HEK293 (cell line): ENCODE results near the gene LEUTX.

Experiments used
- CTCF ChIA-PET: fragments of 350-600 bp; formaldehyde crosslinking; extraction: SDS; loops from one replicate; lab custom pipeline; 2021; ENCODE audit warnings: antibody characterized with exemption; lab: Yijun Ruan, JAX
- POLR2A ChIA-PET: fragments of 300-600 bp; formaldehyde crosslinking; extraction: SDS; loops from one replicate; lab custom pipeline; 2020; ENCODE audit warnings: antibody characterized with exemption, inconsistent platforms; lab: Yijun Ruan, JAX
- H3K27ac ChIP-seq: fragments of 200-500 bp; sonication (Bioruptor generic); 2 replicates; pipeline ENCODE4 v1.5.1; 2014; ENCODE audit warnings: low read depth, low read length, control low read depth, inconsistent platforms; ENCODE audit errors: extremely low read depth
- H3K36me3 ChIP-seq, 2 experiments: fragments of 200-500 bp in 1 of 2; sonication (Bioruptor generic) in 1 of 2; 1 replicate in 1 of 2; 2 replicates in 1 of 2; pipeline ENCODE4 v1.5.1; 2014 to 2017; ENCODE audit warnings: inconsistent platforms in 2 of 2, low read length in 2 of 2; ENCODE audit not compliant: control insufficient read depth in 2 of 2, insufficient read depth in 1 of 2
- H3K4me1 ChIP-seq: fragments of 200-500 bp; sonication (Bioruptor generic); 2 replicates; pipeline ENCODE4 v1.5.1; 2014; ENCODE audit warnings: mild to moderate bottlenecking, low read length, inconsistent platforms; ENCODE audit not compliant: control insufficient read depth, insufficient read depth
- H3K4me3 ChIP-seq: 2 replicates; pipeline ENCODE4 v1.5.1; 2011; ENCODE audit warnings: low read depth, mild to moderate bottlenecking, control low read depth, low read length, moderate library complexity
- H3K9me3 ChIP-seq: fragments of 200-500 bp; sonication (Bioruptor generic); 2 replicates; pipeline ENCODE4 v1.5.1; 2014; ENCODE audit warnings: low read depth, low read length, inconsistent platforms; ENCODE audit not compliant: control insufficient read depth, insufficient read depth
- FEZF1 ChIP-seq: fragments of 450-650 bp; formaldehyde crosslinking; IDR thresholded peaks from 2 replicates; pipeline ENCODE4 v1.5.1; 2016; ENCODE audit warnings: missing biosample characterization, missing genetic modification characterization
- GLIS2 ChIP-seq: fragments of 450-650 bp; formaldehyde crosslinking; IDR thresholded peaks from 2 replicates; pipeline ENCODE4 v1.5.1; 2016; ENCODE audit warnings: missing biosample characterization, missing genetic modification characterization
- KLF1 ChIP-seq: fragments of 450-650 bp; formaldehyde crosslinking; IDR thresholded peaks from 2 replicates; pipeline ENCODE4 v1.5.1; 2016; ENCODE audit warnings: missing biosample characterization, missing genetic modification characterization
- KLF7 ChIP-seq: fragments of 450-650 bp; formaldehyde crosslinking; IDR thresholded peaks from 2 replicates; pipeline ENCODE4 v1.5.1; 2016; ENCODE audit warnings: missing biosample characterization, missing genetic modification characterization, borderline replicate concordance
- MYNN ChIP-seq: fragments of 450-650 bp; formaldehyde crosslinking; IDR thresholded peaks from 2 replicates; pipeline ENCODE4 v1.5.1; 2016; ENCODE audit warnings: missing biosample characterization, missing genetic modification characterization, borderline replicate concordance
- MZF1 ChIP-seq: fragments of 450-650 bp; formaldehyde crosslinking; IDR thresholded peaks from 2 replicates; pipeline ENCODE4 v1.5.1; 2017; ENCODE audit warnings: missing biosample characterization, missing genetic modification characterization, borderline replicate concordance
- PATZ1 ChIP-seq: fragments of 450-650 bp; formaldehyde crosslinking; IDR thresholded peaks from 2 replicates; pipeline ENCODE4 v1.5.1; 2016; ENCODE audit warnings: missing biosample characterization, missing genetic modification characterization
- PRDM10 ChIP-seq: fragments of 450-650 bp; formaldehyde crosslinking; IDR thresholded peaks from 2 replicates; pipeline ENCODE4 v1.5.1; 2016; ENCODE audit warnings: missing biosample characterization, missing genetic modification characterization
- SP2 ChIP-seq: fragments of 450-650 bp; formaldehyde crosslinking; IDR thresholded peaks from 2 replicates; pipeline ENCODE4 v1.5.1; 2016; ENCODE audit warnings: missing biosample characterization, missing genetic modification characterization
- ZBTB10 ChIP-seq: fragments of 450-650 bp; formaldehyde crosslinking; IDR thresholded peaks from 2 replicates; pipeline ENCODE4 v1.5.1; 2016; ENCODE audit warnings: missing biosample characterization, missing genetic modification characterization
- ZBTB8A ChIP-seq: fragments of 450-650 bp; formaldehyde crosslinking; IDR thresholded peaks from 2 replicates; pipeline ENCODE4 v1.5.1; 2016; ENCODE audit warnings: missing biosample characterization, missing genetic modification characterization
- ZFHX2 ChIP-seq: fragments of 450-650 bp; formaldehyde crosslinking; conservative IDR thresholded peaks from 2 replicates; pipeline ENCODE4 v1.5.1; 2016; ENCODE audit warnings: missing biosample characterization, missing genetic modification characterization
- ZNF114 ChIP-seq: fragments of 450-650 bp; formaldehyde crosslinking; IDR thresholded peaks from 2 replicates; pipeline ENCODE4 v1.5.0; 2017; ENCODE audit warnings: missing biosample characterization, missing genetic modification characterization
- ZNF18 ChIP-seq: fragments of 450-650 bp; formaldehyde crosslinking; IDR thresholded peaks from 2 replicates; pipeline ENCODE4 v1.5.1; 2016; ENCODE audit warnings: missing biosample characterization, missing genetic modification characterization
- ZNF19 ChIP-seq: fragments of 450-650 bp; formaldehyde crosslinking; IDR thresholded peaks from 2 replicates; pipeline ENCODE4; 2016; ENCODE audit warnings: missing biosample characterization, missing genetic modification characterization, low read depth
- ZNF2 ChIP-seq: fragments of 450-650 bp; formaldehyde crosslinking; IDR thresholded peaks from 2 replicates; pipeline ENCODE4 v1.5.1; 2016; ENCODE audit warnings: missing biosample characterization, missing genetic modification characterization
- ZNF366 ChIP-seq: fragments of 450-650 bp; formaldehyde crosslinking; conservative IDR thresholded peaks from 2 replicates; pipeline ENCODE4 v1.5.1; 2016; ENCODE audit warnings: missing biosample characterization, missing genetic modification characterization
- ZNF391 ChIP-seq: fragments of 450-650 bp; formaldehyde crosslinking; IDR thresholded peaks from 2 replicates; pipeline ENCODE4 v1.5.1; 2016; ENCODE audit warnings: low read depth, missing biosample characterization, missing genetic modification characterization, borderline replicate concordance
- ZNF629 ChIP-seq: fragments of 450-650 bp; formaldehyde crosslinking; IDR thresholded peaks from 2 replicates; pipeline ENCODE4 v1.5.1; 2017; ENCODE audit warnings: missing biosample characterization, missing genetic modification characterization
- ZNF658 ChIP-seq: fragments of 450-650 bp; formaldehyde crosslinking; IDR thresholded peaks from 2 replicates; pipeline ENCODE4; 2016; ENCODE audit warnings: missing biosample characterization, missing genetic modification characterization
- ZNF701 ChIP-seq: fragments of 450-650 bp; formaldehyde crosslinking; IDR thresholded peaks from 2 replicates; pipeline ENCODE4 v1.5.1; 2016; ENCODE audit warnings: missing biosample characterization, missing genetic modification characterization

The LEUTX gene

GRCh38 chr19:39823686-39824085 lies 45.0 kb downstream of the LEUTX start:
- Histone ChIP-seq H3K4me1 (peaks cover 12% of the 10 kb centered on the region), H3K36me3 (peaks cover 34 to 74% of the 10 kb centered on the region in 2 experiments), H3K27ac (peak overlapping the region; percentile 75)
- peak; percentile 66 for TF ChIP-seq ZFHX2
- TF ChIP-seq ZNF19 (tag by site-specific recombination) = no peak
- TF ChIP-seq SP2 (tag by site-specific recombination) = 0 out of 2 replicates have a peak, but pooled peaks have one; percentile 4
- TF ChIP-seq ZNF366 (tag by site-specific recombination) = 0 out of 2 replicates have a peak, but pooled peaks have one; percentile 4
- TF ChIP-seq ZBTB8A (tag by site-specific recombination) = no peak
- TF ChIP-seq ZNF2 (tag by site-specific recombination) = no peak
- TF ChIP-seq ZNF391 = 0 out of 2 replicates have a peak, but pooled peaks have one; percentile 38
- TF ChIP-seq, all 188 proteins: peak for 4
- Histone ChIP-seq H3K9me3 (no peaks in the 10 kb centered on the region), H3K4me3 (peak overlapping the region; percentile 59)
- ChIA-PET POLR2A (interaction anchor here (1.5 to 2.5 kb wide), 2 partner anchors 10 to 31 kb away, joined by 4 to 28 read pairs; partner anchors contain the start of gene DYRK1B), CTCF (interaction anchor here (9.7 kb wide), 1 partner anchor 20 kb away, joined by 102 read pairs; no protein-coding TSS in a partner anchor)

- no peaks in the 10 kb centered on the region for H3K9me3 ChIP-seq
- H3K27ac ChIP-seq = peak overlapping the region; percentile 75
- H3K36me3 ChIP-seq = peaks cover 41 to 80% of the 10 kb centered on the region in 2 experiments
- CTCF ChIA-PET = interaction anchor here (0.6 to 9.7 kb wide), 4 partner anchors 19 to 305 kb away, joined by 3 to 102 read pairs (median 4); no protein-coding TSS in a partner anchor
- peaks cover 12% of the 10 kb centered on the region for H3K4me1 ChIP-seq
- POLR2A ChIA-PET = interaction anchor here (1.5 to 2.5 kb wide), 2 partner anchors 9 to 31 kb away, joined by 4 to 28 read pairs; partner anchors contain the start of gene DYRK1B
- peak overlapping the region; percentile 59 for H3K4me3 ChIP-seq
- TF ChIP-seq FEZF1 (peak; percentile 59), ZNF629 (tag by site-specific recombination) (peak; percentile 69), PATZ1 (peak; percentile 57), ZNF18 (tag by site-specific recombination) (peak; percentile 55; the same call in 1 of the 2 replicates), ZBTB8A (tag by site-specific recombination) (peak; percentile 55; the same call in 1 of the 2 replicates), ZNF701 (no peak), SP2 (tag by site-specific recombination) (peak; percentile 97), ZNF391 (peak; percentile 91; the same call in 1 of the 2 replicates), MYNN (tag by site-specific recombination) (no peak; the same call in 1 of the 2 replicates), GLIS2 (tag by site-specific recombination) (peak; percentile 75), ZNF2 (tag by site-specific recombination) (peak; percentile 94), PRDM10 (tag by site-specific recombination) (peak; percentile 85), KLF1 (tag by site-specific recombination) (peak; percentile 52; the same call in 1 of the 2 replicates), ZNF114 (no peak), ZNF366 (tag by site-specific recombination) (0 out of 2 replicates have a peak, but pooled peaks have one; percentile 6), KLF7 (peak; percentile 49; the same call in 1 of the 2 replicates), ZBTB10 (tag by site-specific recombination) (peak; percentile 78), ZNF658 (tag by site-specific recombination) (no peak), MZF1 (tag by site-specific recombination) (no peak)
Measured at GRCh38 chr19:39824143-39825092, 45.8 kb downstream of the LEUTX start.
